Effector CD8-positive, alpha-beta T cell (primary cell): ENCODE results near the gene PER3.
"Not testable (repeated sequence)": the region's sequence is repeated elsewhere in the genome, so short reads cannot be mapped to it uniquely, and the experiment has no call there.

Experiments
- DNase-seq: peaks from one replicate; lab custom pipeline; 2025; lab: John Stamatoyannopoulos, UW

Gene PER3

DNA sequence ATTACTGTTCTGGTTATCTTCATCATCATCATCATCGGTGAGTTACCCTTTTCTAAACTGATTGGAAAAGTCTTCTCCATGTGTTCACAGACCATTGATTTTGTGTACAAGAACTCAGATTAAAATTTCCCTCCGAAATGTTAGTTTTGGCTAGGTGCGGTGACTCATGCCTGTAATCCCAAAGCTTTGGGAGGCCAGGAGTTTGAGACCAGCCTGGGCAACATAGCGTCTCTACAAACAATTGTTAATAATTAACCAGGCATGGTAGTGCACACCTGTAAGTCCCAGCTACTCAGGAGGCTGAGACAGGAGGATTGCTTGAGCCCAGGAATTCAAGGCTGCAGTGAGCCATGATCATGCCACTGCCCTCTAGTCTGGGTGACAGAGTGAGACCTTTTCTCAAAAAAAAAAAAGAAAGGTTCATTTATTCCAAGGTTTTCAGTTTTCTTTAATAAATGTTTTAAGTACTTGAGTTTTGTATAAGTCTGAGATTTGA is 5.9 kb upstream of the PER3 start:
- DNase-seq = no peak

DNA sequence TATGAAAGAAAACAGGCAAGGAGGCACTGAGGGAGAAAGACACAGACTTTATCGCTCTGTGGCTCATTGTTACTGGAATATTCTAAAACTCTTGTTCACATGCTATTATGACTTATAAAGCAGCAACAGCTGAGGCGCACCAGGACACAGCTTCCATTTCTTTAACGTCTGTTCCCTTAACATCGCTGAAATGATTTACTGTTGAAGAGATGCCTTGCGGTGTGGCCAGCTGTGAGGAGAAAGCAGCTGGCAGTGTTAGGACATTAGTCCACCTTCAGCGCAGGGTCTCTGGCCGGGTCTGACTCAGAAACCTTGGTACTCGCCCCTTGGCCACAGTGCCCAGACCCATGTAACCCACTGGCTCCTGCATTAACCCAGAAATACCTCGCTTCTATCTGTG is 3.1 kb upstream of the PER3 start:
- no peak for DNase-seq

DNA sequence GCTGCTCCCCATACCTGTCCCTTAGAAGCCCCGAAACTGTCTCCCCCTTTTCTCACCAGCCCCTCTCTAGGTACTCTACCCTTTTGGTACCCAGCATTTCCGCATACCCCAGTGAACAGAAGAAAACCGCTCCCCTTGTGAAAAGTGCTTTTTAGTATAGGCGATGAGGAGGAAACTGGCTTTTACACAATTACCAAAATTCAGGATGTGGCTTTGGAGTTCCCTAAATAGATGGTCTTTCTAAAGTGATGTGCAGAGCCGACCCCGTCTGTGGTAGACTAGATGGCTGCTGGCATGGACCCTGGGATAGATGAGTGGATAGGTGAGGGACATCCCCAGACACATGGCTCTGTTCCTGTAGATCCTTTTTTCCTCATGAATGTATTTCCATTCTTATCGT is 2.6 kb upstream of the PER3 start:
- no peak for DNase-seq

DNA sequence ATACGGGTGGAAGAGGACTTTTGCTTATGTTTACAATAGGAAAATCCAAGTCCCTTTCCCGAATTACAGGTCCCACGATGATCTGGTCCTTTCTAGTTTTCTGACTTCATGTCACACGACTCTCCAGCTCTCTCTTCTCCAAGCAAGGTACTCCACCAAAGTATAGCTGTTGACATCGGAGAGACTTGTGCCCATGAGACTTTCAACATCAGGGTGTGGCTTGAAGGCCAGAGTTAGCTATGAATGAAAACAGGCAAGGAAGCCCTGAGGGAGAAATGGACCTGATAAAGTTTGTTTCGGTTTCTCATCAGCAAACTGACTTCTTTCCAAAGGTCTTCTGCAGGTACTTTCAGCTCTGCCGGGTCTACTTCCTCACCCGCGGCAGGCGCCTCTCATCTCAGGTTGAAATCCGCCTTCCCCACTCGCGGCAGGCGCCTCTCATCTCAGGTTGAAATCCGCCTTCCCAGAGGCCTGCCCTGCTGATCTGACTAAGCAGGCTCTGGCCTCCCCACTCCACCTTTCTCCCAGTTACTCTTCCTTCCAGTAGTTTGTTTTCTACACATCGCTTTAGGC is 2.1 kb upstream of the PER3 start:
- DNase-seq = no peak

DNA sequence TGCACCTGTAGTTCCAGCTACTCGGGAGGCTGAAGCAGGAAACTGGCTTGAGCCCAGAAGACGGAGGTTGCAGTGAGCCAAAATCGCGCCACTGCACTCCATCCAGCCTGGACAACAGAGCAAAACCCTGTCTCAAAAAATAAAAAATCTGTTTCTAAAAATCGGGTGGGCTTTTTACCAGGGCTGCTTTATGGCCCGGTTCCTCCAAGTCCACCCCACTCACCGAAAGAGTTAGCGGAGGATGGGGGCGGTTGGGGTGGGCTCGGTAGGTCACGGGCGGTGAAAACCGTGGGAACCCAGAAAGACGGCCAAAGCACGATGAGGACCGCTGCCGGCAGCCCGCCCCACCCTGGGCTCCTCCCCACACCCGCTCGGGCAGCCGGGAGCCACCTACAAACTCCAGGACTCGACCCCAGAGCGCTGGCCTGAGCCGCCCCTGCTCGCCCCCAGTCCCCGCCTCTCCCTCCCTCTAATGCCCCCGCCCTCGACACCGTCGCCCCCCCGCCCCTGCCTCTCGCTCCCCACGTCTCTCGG is 846 bp upstream of the PER3 start:
- DNase-seq = no peak

DNA sequence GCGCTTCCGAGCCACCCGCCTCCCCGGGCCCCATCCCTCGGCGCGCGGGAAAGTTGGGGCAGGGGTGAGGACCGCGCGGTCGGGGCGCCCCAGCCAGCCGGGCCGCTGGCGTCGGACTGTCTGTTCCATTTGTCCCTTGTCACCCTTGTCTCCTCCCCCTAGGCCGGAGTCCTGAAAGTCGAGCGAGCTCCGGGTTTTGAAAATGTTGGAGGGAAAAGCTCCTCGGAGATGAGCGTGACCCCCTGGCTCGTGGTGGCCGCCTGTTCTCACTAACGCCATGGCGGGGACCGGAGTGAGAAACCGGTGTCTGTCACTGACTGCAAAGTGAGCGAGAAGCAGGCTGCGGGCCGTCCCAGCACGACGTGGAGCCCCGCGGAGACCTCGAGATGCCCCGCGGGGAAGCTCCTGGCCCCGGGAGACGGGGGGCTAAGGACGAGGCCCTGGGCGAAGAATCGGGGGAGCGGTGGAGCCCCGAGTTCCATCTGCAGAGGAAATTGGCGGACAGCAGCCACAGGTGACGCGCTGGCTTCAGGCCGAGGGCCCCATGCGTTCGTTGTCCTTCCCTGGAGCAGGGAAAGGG is 491 bp downstream of the PER3 start:
- DNase-seq = no peak

DNA sequence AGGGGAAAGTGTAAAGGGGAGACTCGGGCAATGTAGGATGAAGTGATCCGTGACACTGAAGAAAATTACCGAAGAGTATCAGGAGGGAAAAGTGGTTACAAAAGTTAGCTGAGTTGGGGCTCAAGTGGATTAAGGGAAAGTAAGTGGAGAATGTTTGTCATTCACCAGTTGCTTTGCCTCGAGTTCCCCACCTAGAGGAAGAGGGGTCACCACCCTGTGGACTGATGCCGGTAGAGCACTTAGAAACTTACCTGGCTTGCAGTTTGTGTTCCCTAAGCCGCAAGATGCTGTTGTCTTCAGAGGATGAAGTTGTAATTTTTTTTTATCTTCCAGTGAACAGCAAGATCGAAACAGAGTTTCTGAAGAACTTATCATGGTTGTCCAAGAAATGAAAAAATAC is 1.0 kb downstream of the PER3 start:
- DNase-seq = no peak

DNA sequence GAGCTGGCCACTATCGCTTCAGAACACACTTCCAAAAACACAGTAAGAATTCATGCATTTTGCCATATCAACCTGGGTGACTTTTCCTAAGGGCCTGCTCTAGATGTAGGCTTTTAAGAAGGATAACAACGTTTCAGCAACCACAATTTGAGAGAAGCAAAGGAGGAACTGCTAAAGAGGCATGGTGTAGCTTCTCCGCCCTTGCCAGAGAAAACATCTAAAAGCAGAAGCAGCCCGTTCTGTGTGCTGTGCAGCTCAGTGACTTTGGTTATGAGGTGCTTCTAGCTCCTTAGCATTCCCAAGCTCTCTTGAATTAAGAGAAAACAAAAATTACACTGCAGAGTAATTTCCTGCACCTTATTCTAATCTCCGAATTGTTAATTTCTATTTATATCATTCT is 2.7 kb downstream of the PER3 start:
- DNase-seq = no peak

DNA sequence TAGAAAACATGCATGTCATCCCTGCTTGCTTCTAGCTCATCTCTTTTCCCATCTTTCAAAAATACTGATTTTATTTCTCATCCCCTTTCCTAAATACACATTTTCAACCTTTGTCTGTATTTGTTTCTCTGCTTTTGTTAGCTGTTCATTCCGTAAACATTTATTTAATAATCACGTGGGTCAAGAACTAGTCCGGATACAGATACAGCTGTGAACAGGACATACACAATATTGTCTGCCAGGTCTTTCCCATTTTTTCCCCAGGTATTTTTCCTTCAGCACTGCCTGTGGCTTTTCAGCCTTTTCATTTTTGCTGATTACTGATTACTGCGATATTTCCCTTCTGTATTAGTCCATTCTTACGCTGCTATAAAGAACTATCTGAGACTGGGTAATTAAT is 5.7 kb downstream of the PER3 start:
- DNase-seq = no peak

DNA sequence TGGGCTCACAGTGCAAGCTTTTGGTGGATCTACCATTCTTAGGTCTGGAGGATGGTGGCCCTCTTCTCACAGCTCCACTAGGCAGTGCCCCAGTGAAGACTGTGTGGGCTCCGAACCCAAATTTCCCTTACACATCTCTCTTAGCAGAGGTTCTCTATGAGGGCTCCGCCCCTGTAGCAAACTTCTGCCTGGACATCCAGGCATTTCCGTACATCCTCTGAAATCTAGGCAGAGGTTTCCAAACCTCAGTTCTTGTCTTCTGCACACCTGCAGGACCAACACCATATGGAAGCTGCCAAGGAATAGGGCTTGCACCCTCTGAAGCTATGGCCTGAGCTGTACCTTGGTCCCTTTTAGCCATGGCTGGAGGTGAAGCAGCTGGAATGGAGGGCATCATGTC is 6.9 kb downstream of the PER3 start:
- not testable (repeated sequence) for DNase-seq

DNA sequence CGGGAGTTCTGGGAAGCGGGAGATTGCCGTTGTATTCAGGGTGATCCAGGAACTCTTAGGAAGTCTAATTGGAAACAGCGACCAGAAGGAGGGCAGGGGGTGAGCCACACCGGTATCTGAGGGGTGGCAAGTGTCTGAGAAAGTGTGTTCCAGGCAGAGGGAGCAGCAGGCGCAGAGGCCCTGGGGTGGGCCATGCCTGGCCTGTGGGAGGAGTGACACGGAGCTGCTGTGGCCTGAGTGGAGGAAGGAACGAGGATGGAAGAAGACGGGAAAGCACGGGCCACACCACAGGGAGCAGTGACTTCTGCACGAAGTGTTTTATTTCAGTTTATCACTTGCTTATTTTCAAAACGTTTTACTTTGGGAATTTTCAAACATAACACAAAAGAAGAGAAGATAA is 11.3 kb downstream of the PER3 start:
- DNase-seq = no peak

DNA sequence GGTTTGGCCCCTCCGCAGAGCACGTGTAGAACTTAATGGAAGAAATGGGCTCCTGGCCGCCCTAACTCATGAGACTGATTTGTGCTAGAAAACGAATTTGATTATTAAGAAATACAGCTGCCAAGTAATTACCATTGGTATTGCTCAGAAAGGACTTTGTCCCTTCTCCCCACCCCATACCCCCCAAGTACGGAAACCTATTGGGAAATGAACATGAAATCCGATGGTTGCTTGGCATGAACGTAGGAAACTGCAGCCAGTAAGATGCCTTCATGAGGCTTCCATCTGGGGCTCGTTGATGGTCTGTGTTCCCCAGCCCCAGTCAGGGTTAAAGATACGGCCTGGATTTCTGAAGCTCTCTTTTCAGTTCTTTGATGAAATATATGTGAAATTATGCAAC is 21.4 kb downstream of the PER3 start:
- no peak for DNase-seq

DNA sequence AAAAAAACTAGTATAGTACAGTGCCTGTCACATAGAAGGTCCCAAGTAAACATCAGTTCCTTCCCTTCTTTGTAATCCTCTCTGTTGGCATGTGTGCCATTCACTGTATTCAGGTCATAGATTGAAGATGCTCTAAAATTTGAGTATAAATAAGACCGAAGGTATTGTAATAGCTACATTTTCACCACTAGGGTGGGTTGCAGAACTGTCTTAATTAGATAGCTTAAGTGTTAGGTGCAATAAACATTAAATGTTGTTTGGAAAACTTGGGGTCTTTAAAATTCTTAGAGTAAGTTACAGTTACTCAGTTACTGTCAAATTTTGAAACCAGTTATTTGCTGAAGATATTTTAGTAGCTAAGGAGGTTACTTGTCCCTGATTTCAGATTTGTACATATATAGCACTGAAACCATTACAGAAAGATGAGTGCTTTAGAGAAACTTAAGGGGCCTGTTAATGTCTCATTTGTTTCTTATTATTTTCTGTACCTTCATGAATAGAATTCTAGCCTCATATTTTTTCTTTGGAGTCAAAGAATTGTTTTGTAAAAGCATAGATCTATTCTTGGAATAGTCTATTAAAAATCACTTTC is 24.3 kb downstream of the PER3 start:
- no peak for DNase-seq

DNA sequence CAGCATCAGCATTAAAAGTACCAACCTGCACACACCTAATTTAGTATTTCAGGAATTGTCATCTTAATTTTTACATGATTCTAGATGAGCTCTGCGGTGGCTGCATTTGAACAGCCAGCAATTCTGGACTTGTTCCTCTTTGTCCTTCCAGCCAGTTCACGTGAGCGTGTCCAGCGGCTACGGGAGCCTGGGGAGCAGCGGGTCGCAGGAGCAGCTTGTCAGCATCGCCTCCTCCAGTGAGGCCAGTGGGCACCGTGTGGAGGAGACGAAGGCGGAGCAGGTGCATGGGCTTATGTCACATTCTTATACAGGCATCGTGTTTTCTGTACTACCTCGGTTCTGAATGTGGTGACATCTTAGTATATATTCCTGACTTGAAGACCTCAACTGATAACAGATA is 25.7 kb downstream of the PER3 start:
- no peak for DNase-seq

DNA sequence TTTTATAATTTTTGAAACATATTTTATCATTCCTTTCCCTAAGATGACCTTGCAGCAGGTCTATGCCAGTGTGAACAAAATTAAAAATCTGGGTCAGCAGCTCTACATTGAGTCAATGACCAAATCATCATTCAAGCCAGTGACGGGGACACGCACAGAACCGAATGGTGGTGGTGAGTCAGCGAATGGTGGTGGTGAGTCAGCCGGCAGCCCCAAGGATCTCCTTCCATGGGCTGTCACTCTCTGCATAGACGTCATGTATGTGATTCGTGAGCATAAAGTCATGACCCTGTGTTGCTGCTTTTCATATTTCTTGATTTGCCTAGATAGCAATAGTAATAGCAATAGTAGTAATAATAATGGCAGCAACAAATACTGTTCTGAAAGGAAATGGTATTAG is 26.3 kb downstream of the PER3 start:
- DNase-seq = no peak

DNA sequence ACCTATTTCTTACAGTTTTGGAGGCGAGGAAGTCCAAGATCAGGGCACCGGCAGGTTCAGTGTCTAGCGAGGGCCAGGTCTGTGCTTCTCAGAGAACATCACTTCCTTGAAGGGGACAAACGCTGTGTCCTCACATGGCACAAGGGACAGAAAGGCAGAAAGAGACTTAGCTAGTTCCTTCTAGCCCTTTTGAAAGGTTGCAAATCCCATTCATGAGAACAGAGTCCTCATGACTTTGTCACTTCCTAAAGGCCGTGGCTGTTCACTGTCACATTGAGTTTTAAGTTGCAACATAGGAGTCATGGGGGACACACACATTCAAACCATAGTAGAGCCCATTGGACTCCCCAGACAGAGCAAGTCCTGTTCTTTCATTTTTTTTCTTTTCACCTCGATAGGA is 27.4 kb downstream of the PER3 start:
- no peak for DNase-seq

DNA sequence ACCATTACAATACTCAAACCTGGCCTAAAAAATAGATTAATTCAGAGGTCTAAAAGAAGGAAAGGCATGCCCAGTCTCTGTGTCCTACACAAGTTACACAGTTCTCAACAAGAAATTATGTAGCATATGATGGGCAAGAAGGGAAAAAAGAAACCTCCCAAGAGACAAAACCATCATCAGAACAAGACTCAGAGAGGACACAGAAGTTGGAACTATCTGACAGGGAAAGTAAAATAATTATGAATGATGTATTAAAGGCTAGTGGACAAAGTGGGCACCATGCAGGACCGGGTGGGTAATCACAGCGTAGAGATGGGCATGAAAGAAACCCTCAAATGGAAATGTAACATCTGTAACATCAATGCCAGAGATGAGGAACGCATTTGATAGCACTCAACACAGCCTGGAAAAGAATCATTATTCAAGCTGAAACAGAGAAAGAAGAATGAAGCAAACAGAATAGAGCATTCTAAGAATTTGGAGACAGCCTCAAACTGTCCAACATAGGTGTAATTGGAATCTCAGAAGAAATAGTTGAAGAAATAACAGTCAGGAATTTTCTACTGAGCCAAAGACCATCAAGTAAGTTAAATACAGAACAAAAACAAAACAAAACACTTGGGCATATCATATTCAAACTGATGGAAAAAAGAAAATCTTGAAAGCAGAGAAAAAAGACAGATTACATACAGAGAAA is 29.7 kb downstream of the PER3 start:
- DNase-seq = no peak

DNA sequence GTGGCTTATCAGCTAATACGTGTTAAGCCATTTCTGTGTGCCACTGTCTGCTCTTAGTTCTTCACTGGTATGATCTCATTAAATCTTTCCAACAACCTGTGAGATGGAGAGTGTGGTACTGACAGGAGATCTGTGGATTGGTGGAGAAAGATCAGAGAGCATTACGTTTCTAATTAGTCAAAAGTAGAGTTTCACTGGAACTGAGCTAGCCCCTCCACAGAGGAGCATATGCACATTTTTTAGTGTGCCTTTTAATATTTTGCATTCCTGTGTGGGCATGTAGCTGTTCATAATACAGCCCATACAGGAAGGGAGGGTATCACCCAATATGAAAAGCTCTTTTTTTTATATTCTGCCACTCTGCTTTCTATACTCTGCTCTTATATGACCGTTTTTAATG is 37.2 kb downstream of the PER3 start:
- DNase-seq = no peak

DNA sequence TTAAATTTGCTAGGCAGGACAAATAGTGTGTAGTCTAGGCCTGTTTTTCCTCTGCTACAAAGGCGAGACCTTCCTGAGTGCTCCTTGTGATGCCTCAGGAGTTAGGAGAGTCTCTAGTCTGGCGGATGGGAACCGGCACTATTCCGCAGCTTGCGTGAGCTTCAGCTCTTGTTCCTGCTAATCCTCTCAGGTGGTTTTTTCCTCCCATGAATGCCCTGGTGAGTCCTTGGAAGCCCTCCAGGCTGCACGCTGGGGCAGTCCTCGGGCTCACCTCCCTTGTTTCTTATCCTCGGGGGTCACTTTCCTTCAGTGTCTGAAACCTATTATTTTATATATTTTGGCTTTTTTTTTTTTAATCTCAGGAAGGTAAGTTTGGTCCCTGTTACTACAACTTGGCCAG is 40.6 kb downstream of the PER3 start:
- DNase-seq = no peak

DNA sequence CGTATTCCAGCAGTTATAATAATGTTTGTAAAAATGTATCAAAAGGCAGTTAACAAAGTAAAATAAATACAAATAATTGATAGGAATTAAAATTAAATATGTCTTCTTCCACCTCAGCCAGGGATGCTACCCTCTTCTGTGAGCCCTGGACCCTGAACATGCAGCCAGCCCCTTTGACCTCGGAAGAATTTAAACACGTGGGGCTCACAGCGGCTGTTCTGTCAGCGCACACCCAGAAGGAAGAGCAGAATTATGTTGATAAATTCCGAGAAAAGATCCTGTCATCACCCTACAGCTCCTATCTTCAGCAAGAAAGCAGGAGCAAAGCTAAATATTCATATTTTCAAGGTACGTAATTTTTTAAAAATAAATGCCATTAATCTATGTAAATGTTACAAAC is 42.3 kb downstream of the PER3 start:
- DNase-seq = no peak

DNA sequence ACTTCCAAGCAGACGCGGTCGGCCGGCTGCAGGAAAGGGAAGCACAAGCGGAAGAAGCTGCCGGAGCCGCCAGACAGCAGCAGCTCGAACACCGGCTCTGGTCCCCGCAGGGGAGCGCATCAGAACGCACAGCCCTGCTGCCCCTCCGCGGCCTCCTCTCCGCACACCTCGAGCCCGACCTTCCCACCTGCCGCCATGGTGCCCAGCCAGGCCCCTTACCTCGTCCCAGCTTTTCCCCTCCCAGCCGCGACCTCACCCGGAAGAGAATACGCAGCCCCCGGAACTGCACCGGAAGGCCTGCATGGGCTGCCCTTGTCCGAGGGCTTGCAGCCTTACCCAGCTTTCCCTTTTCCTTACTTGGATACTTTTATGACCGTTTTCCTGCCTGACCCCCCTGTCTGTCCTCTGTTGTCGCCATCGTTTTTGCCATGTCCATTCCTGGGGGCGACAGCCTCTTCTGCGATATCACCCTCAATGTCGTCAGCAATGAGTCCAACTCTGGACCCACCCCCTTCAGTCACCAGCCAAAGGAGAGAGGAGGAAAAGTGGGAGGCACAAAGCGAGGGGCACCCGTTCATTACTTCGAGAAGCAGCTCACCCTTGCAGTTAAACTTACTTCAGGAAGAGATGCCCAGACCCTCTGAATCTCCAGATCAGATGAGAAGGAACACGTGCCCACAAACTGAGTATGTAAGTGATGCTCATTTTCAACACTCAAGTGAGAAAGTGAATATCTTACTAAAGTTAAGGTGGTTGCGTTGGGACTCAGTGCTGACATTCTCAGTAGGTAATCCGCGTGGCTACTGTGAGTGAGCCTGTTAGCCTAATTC is 43.2 kb downstream of the PER3 start:
- peak; percentile 11 for DNase-seq

DNA sequence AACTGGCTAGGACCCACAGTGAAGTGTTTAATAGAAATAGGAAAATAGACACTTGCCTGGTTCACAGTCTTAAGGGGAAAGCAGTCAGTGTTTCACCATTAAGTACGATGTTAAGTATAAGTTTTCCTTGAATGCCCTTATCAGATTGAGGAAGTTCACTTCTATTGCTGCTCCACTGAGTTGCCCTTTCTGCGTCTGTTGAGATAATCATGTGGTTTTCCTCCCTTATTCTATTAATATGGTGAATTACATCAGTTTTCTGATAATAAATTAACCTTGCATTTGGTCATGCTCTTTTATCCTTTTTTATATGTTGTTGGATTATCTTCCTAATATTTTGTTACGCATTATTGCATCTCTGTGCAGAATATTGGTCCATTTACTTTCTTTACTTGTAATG is 47.4 kb downstream of the PER3 start:
- DNase-seq = no peak
